SK-N-SH (cell line): ENCODE measurements around the gene SH3D19. TPM values are rescaled to one million over a fixed set of nuclear protein-coding genes. Genes with fewer than 3 reads are reported as not detected.

Experiments used
- CTCF ChIA-PET: fragments of 300-600, 350-600 bp; formaldehyde crosslinking; extraction: SDS; loops from one replicate; lab custom pipeline; 2021; lab: Yijun Ruan, JAX
- POLR2A ChIA-PET: fragments of 350-600 bp; sonication (Branson Sonifier 250); formaldehyde crosslinking; extraction: SDS; loops from one replicate; lab custom pipeline; 2020; ENCODE audit warnings: antibody characterized with exemption, inconsistent platforms; lab: Yijun Ruan, JAX
- DNase-seq: peaks from one replicate; pipeline ENCODE4 v3.0.0; 2012
- H2AFZ ChIP-seq: fragments of 200-600 bp; sonication (generic); 2 replicates; pipeline ENCODE4 v1.8.1; 2016; ENCODE audit warnings: antibody characterized with exemption, mild to moderate bottlenecking, low read depth
- H3F3A ChIP-seq: fragments of 200-600 bp; sonication (generic); replicated peaks from 2 replicates; pipeline ENCODE3; 2016; ENCODE audit warnings: antibody characterized with exemption, mild to moderate bottlenecking; ENCODE audit not compliant: insufficient read depth
- H3K27ac ChIP-seq, 2 experiments: fragments of 200-500 bp in 1 of 2; fragments of 200-600 bp in 1 of 2; sonication (Bioruptor generic) in 1 of 2; sonication (generic), shearing (Covaris generic) in 1 of 2; 2 replicates each; pipeline versions ENCODE4 v1.5.1 to v1.6.1; 2014 to 2016; ENCODE audit warnings: low read depth in 2 of 2, inconsistent platforms in 1 of 2, low read length in 1 of 2, mild to moderate bottlenecking in 1 of 2, mixed read lengths in 1 of 2
- H3K27me3 ChIP-seq: fragments of 200-600 bp; sonication (generic), shearing (Covaris generic); 2 replicates; pipeline ENCODE4 v1.6.1; 2016; ENCODE audit warnings: mixed run types; ENCODE audit not compliant: insufficient read depth
- H3K36me3 ChIP-seq, 2 experiments: fragments of 200-500 bp in 1 of 2; fragments of 200-600 bp in 1 of 2; sonication (Bioruptor generic) in 1 of 2; sonication (generic) in 1 of 2; replicated peaks in 1 of 2; 2 replicates each; pipeline versions ENCODE3 to v1.5.1; 2014 to 2016; ENCODE audit warnings: low read length in 1 of 2, mild to moderate bottlenecking in 1 of 2; ENCODE audit not compliant: insufficient read depth in 2 of 2, control insufficient read depth in 1 of 2
- H3K4me1 ChIP-seq, 2 experiments: fragments of 200-500 bp in 1 of 2; fragments of 200-600 bp in 1 of 2; sonication (Bioruptor generic) in 1 of 2; sonication (generic), shearing (Covaris generic) in 1 of 2; 2 replicates each; pipeline versions ENCODE4 v1.5.1 to v1.6.1; 2014 to 2016; ENCODE audit warnings: low read depth in 1 of 2, low read length in 1 of 2, mixed run types in 1 of 2; ENCODE audit not compliant: insufficient read depth in 2 of 2, control insufficient read depth in 1 of 2
- H3K4me2 ChIP-seq: fragments of 200-600 bp; sonication (generic), shearing (Covaris generic); 2 replicates; pipeline ENCODE4 v1.6.1; 2017; ENCODE audit warnings: mixed run types
- H3K4me3 ChIP-seq, 2 experiments: fragments of 200-500 bp in 1 of 2; fragments of 200-600 bp in 1 of 2; sonication (Bioruptor generic) in 1 of 2; sonication (generic), shearing (Covaris generic) in 1 of 2; 2 replicates each; pipeline versions ENCODE4 v1.5.1 to v1.8.1; 2014 to 2016; ENCODE audit warnings: low read depth in 2 of 2, inconsistent platforms in 1 of 2, low read length in 1 of 2, mild to moderate bottlenecking in 1 of 2, mixed read lengths in 1 of 2, moderate library complexity in 1 of 2
- H3K79me2 ChIP-seq: fragments of 200-600 bp; sonication (generic); 2 replicates; pipeline ENCODE4 v1.8.1; 2017; ENCODE audit warnings: mild to moderate bottlenecking; ENCODE audit not compliant: insufficient read depth
- H3K9ac ChIP-seq: fragments of 200-600 bp; sonication (generic); 2 replicates; pipeline ENCODE4 v1.6.1; 2017; ENCODE audit warnings: mixed run types
- H3K9me2 ChIP-seq: fragments of 200-600 bp; sonication (generic); 2 replicates; pipeline ENCODE4 v1.6.1; 2017; ENCODE audit warnings: mixed run types
- H3K9me3 ChIP-seq: fragments of 200-600 bp; sonication (generic); 2 replicates; pipeline ENCODE4 v1.6.1; 2017; ENCODE audit warnings: mixed run types, mild to moderate bottlenecking, moderate library complexity
- H4K20me1 ChIP-seq: fragments of 200-600 bp; sonication (generic); 2 replicates; pipeline ENCODE4 v1.6.1; 2017; ENCODE audit warnings: mild to moderate bottlenecking, mixed run types; ENCODE audit not compliant: insufficient read depth
- FOSL2 ChIP-seq: IDR thresholded peaks from 2 replicates; pipeline ENCODE4 v1.4.0; 2012; ENCODE audit warnings: low read depth, mild to moderate bottlenecking, moderate library complexity, borderline replicate concordance
- GATA2 ChIP-seq: sonication (generic); formaldehyde crosslinking; IDR thresholded peaks from 2 replicates; pipeline ENCODE4 v1.5.0; 2020; ENCODE audit warnings: mild to moderate bottlenecking, missing genetic modification reagents
- IRF3 ChIP-seq: fragments of 150-350 bp; IDR thresholded peaks from 2 replicates; pipeline ENCODE4 v1.6.1; 2016; ENCODE audit warnings: mild to moderate bottlenecking, low read depth, low read length
- MXI1 ChIP-seq: IDR thresholded peaks from 2 replicates; pipeline ENCODE4 v1.6.1; 2012; ENCODE audit warnings: mild to moderate bottlenecking, low read depth, low read length, improper control_type of control experiment
- RAD21 ChIP-seq: IDR thresholded peaks from 2 replicates; pipeline ENCODE4 v1.6.1; 2012; ENCODE audit warnings: mild to moderate bottlenecking, low read length
- RCOR1 ChIP-seq: fragments of 150-350 bp; IDR thresholded peaks from 2 replicates; pipeline ENCODE4 v1.6.1; 2017; ENCODE audit warnings: antibody characterized with exemption, low read length
- REST ChIP-seq: IDR thresholded peaks from 2 replicates; pipeline ENCODE4 v1.6.1; 2012; ENCODE audit warnings: mild to moderate bottlenecking, low read depth, low read length, moderate library complexity
- SIN3A ChIP-seq: IDR thresholded peaks from 2 replicates; pipeline ENCODE4 v1.6.1; 2012; ENCODE audit warnings: low read depth, mild to moderate bottlenecking, low read length, moderate library complexity, borderline replicate concordance
- TAF1 ChIP-seq: IDR thresholded peaks from 2 replicates; pipeline ENCODE4 v1.6.1; 2012; ENCODE audit warnings: low read depth, mild to moderate bottlenecking, low read length, moderate library complexity, borderline replicate concordance
- TCF12 ChIP-seq: IDR thresholded peaks from 2 replicates; pipeline ENCODE4 v1.4.0; 2012
- TEAD4 ChIP-seq: IDR thresholded peaks from 2 replicates; pipeline ENCODE4 v1.4.0; 2012; ENCODE audit warnings: mild to moderate bottlenecking, borderline replicate concordance; ENCODE audit not compliant: insufficient read depth
- USF1 ChIP-seq: IDR thresholded peaks from 2 replicates; pipeline ENCODE4 v1.4.0; 2012; ENCODE audit warnings: low read depth, borderline replicate concordance
- USF2 ChIP-seq: fragments of 150-350 bp; IDR thresholded peaks from 2 replicates; pipeline ENCODE4 v1.6.1; 2017; ENCODE audit warnings: antibody characterized with exemption, low read length, low read depth, borderline replicate concordance
- ZBTB33 ChIP-seq: IDR thresholded peaks from 2 replicates; pipeline ENCODE4 v1.4.0; 2012; ENCODE audit warnings: low read depth, borderline replicate concordance
- WGBS: methylation state at CpG from one replicate; pipeline ENCODE4 v1.1.6; 2017; ENCODE audit warnings: low lambda C conversion rate; 5-methylcytosine and 5-hydroxymethylcytosine counted together
- polyA plus RNA-seq, 3 experiments: library from polyadenylated mRNA; depleted of rRNA; stranded (reverse); fragments of >200 nt; gene quantifications; 2 replicates each; pipeline ENCODE4 v1.2.3, GENCODE V29; 2012

Gene SH3D19
- polyA plus RNA-seq, 1 of the 3 experiments (the other 2 are of a cell fraction), result 7.1 TPM

GRCh38 chr4:151296227-151296626 lies 29.2 kb downstream of the SH3D19 start:
- Histone ChIP-seq H4K20me1 (no peaks in the 10 kb centered on the region), H3K4me1 (peaks cover 0 to 11% of the 10 kb centered on the region in 2 experiments; a peak in 2 of 4 replicates), H3K4me3 (no peak overlapping the region), H3F3A (peaks cover 12% of the 10 kb centered on the region), H2AFZ (no peak overlapping the region), H3K79me2 (peaks cover 44% of the 10 kb centered on the region; the same call in 1 of the 2 replicates), H3K27me3 (no peaks in the 10 kb centered on the region), H3K4me2 (no peak overlapping the region), H3K9me3 (no peaks in the 10 kb centered on the region), H3K27ac (no peak overlapping the region), H3K36me3 (no peaks in the 10 kb centered on the region), H3K9ac (no peak overlapping the region), H3K9me2 (no peaks in the 10 kb centered on the region)
- 83% methylated on average over 3 of the region's 3 CpGs for WGBS
- ChIA-PET POLR2A (no interaction called here), CTCF (interaction anchor here (0.6 to 1.3 kb wide), 3 partner anchors 9 to 1073 kb away, joined by 3 read pairs; no protein-coding TSS in a partner anchor)
- DNase-seq, result no peak
- TF ChIP-seq RCOR1 (no peak), USF1 (no peak), SIN3A (no peak), MXI1 (no peak), IRF3 (no peak), FOSL2 (no peak), REST (no peak), TCF12 (no peak), TAF1 (no peak), ZBTB33 (no peak), USF2 (no peak), RAD21 (no peak), GATA2 (CRISPR knock-in tag) (no peak), TEAD4 (no peak)
